HG03175 (cell line): ENCODE measurements around the gene CELSR3.

Source experiments
- ATAC-seq: cut with Tn5 transposase; IDR thresholded peaks from one replicate; pipeline ENCODE4 v1.9.1; 2021; ENCODE audit warnings: mild to moderate bottlenecking, moderate library complexity; ENCODE audit not compliant: unreplicated experiment

CELSR3 gene

DNA sequence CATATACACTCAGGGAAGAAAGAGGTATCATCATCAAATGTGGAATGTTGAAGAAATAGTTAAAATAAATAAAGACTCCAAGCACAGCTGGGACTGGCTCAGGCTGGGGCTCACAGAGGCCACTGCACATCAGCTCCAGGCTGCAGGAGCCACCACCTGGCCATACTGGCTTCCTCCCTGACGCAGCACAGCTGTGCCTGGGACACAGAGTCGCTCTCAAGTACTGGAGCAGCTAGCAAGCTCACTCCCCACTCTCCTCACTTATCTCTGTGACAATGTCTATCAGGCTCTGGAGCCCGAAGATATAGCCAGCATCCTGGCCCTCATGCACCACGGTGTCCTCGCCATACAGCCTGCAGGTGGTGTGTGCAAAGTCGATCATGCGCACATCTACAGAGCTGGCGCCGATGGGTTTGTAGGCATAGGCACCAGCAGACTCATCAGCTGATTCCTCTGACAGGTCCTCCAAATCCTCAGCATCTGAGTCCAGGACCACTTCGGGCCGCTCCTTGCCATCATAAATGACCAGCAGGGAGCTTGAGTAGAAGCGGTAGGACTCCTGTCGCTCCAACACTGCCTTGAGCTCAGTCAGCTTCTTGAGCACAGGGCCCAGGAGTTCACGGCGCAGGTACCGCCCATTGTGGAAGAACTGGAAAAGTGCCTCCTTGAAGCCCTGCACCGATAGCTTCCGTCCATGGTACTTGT is 25.5 kb upstream of the CELSR3 start:
- no peak for ATAC-seq

DNA sequence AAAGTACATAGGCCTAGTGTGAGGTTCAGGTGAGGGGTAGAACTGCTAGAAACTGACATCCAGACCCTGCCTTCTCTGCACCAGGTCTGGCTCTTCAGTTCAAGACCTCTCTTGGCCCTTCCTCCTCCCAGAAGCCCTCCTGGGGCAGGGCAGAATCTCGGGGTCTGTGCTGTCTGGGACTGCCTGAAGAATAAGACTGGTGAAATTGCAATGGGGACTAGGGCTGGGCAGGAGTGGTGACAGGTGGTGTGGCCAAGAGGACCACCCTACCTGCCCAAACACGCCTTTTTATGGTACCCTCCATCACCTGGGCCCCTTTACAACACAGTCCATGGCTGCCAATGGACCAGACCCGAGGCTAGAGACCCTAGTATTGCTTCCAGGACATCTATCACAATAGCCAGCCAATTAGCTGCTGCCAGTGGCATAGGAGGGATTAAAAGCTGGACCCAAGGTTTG is 24.6 kb upstream of the CELSR3 start:
- ATAC-seq: no peak

DNA sequence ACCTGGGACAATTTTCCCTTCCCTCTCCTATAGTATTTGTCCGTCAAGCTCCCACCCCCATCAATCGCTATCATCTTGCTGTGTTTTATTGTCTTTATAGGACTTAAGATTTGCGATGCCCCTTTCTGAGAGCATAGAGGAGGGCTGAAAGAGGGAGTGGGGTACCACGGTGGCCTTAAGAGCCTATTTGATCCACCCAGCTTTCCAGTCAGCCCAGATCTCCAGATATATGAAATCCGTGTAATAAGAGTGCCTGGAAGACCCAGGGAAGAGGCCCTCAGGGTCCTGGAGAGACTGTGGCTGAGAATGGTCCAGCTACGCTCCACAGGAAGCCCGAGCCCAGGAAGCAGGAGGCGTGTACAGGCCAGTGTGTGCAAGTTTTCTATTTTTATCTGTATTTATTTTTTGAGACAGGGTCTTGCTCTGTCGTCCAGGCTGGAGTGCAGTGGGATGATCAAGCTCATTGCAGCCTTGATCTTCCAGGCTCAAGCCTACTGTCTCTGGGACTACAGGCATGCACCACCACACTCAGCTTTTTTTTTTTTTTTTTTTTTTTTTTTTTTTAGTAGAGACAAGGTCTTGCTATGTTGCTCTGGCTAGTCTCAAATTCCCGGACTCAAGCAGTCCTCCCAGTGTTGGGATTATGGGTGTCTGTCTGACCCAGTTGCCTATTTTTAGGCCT is 24.0 kb upstream of the CELSR3 start:
- ATAC-seq: no peak

DNA sequence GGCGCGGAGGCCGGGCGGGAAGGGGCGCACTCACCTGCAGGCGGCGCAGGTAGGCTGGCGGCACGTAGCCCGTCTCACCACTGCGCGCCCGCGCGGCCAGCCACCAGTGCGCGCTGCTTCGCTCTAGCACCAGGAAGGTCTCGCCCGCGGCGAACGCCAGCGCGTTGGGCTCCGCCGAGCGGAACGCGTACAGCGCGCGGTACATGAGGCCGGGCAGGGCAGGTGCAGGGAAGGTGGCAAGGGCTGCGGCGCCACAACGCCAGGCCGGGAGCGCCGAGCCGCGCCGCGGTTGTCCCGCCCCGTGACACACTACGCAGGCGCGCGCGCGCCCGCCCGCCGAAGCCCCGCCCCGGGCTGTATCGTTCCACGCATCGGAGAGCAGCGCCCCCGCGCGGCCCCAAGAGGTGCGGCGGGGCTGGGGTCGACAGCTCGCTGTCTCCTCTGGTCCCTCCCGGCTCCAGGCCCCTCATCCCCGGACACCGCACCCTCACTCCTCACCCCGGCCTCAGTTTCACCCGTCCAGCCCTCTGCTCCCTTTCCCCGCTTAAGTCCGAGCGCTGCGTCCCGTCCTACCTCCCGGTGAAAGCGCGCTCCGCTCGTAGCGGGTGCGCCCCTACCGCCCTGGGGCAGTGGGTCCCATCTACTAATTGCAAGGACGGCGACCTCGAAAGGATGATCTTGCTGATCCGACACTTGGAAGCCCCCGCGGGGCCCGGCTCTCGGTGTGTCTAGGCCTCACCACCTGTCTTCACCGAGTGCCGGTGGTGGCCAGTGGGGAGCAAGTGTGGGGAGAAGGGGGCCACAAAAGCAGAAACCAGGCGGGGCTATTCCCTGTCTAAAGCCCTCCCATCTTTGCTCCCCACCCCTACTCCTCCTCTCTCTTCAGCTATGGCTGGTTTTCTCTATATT is 23.2 kb upstream of the CELSR3 start, which contains the start of gene NCKIPSD:
TSS of gene NCKIPSD (minus strand) at position 313 of the 909 bp plus-strand sequence. CDS start at position 205, 108 bp downstream.
- peak; percentile 82 for ATAC-seq

- no peak for ATAC-seq
Observed at GRCh38 chr3:48685293-48685602, 22.6 kb upstream of the CELSR3 start.

- ATAC-seq: no peak
Observed at GRCh38 chr3:48684480-48685143, 21.9 kb upstream of the CELSR3 start.

DNA sequence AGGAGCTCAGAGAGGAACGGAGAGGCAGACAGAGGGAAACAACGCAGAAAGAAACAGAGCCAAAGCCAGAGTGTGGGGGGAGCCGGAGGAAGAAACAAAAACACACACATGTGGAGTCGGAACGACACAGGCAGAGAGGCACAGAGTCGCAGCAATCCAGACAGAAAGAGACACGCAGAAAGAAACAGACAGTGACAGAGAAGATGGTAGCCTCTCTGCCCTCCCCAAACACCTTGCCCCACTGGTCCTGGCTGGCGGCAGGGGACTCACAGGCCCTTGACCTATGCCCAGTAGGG is 21.3 kb upstream of the CELSR3 start:
- no peak for ATAC-seq

DNA sequence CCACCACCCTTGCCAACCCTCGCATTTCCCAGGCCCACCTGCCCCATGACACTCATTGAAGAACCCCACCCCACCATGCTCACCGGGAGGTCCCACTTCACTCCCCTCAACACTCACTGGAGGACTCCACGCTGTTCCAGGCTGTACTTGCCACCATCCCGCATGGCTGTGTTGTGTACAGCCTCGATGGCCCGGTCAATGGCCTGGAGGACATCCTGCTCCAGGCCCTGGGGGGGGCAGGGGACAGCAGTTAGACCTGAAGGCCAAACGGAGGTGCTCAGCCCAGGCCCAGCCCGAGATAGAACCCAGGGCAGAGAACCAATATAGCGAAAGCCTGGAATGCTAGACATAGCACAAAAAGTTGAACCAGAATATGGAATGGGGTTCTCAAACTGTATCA is 20.1 kb upstream of the CELSR3 start:
- no peak for ATAC-seq

GRCh38 chr3:48681974-48682610 is 19.4 kb upstream of the CELSR3 start:
- ATAC-seq: no peak

GRCh38 chr3:48681541-48681880 is 18.8 kb upstream of the CELSR3 start:
- no peak for ATAC-seq

- ATAC-seq: no peak
Observed at GRCh38 chr3:48680811-48681540, 18.3 kb upstream of the CELSR3 start.

DNA sequence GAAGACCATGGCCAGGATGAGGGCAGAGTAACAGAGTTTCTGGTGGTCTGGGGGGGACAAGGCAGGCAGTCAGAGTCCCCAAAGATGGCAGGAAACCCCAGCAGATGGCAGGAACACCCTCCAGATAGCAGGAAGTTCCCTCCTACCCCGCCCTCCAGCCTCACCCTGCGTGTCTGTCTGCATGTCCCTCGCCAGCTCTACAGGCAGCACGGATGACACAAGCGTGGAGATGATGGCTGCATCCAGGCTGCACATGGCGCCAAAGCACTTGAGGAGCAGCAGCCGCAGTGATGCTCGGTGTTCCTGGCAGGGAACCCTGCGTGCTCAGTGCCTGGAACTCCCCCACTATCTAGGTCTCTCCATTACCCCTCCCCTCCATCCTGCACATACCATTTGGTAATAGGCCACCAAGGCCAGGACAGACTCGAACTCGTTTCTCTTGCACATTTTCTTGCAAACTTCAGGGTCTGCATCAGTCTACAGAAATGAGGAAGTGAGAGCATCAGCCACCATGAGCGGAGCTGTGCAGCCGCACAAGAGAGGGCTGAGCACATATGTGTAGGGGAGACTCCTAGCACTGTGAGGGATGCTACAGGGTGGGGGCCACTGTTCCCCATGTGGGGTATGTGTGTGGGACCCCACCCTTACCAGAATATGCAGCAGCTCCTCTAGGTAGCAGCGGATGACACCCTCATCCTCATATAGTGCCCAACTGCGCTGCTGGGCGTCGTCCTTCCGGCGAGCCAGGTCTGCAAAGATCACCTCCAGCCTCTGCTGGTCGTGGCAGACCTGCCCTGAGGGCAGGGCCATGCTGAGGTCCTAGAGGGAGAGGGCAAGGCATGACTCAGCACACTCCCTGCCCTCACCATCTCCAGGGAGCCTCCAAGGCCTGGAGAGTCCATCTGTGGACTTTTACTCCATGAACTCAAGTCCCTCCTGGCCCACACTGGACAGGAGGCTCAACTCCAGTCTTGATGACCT is 17.0 kb upstream of the CELSR3 start:
- no peak for ATAC-seq

- ATAC-seq: no peak
Observed at GRCh38 chr3:48678566-48679380, 16.1 kb upstream of the CELSR3 start.

DNA sequence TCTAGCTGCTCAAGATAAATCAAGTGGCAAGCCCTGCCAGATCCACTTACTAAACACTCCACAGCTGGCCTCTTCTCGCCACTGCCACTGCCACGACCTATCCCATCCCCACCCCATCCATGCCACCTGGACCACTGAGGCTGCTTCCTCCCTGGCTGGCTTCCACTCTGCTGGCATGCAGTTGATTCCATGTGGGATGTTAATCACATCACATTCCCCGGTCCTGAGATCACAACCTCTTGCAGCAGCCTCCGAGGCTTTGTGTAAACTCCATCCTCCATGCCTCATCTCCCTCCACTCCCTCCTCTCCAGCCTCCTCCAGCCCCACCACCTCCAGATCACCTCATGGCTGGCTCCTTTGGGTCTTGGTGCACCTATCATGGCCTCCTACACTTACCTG is 15.4 kb upstream of the CELSR3 start:
- no peak for ATAC-seq

- ATAC-seq: no peak
Observed at GRCh38 chr3:48674505-48674904, 11.8 kb upstream of the CELSR3 start.

DNA sequence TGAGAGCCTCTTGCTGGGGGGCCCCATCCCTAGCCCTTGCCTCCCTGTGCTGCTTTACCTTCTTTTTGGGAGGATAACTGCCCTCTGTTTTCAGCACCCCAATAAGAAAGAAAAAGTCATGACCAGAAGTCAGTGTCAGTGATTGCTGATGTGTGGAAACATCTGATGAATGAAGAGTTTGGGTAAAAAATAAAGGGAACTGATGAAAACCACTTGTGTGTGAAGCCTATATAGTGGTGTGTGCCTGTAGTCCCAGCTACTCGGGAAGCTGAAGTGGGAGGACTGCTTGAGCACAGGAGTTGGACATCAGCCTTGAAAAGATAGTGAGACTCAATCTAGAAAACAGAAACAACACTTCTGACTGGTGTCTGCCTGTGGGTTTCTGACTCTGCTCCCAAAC is 9.8 kb upstream of the CELSR3 start:
- ATAC-seq: no peak

GRCh38 chr3:48664929-48665328 is 2.2 kb upstream of the CELSR3 start:
- no peak for ATAC-seq

- no peak for ATAC-seq
Observed at GRCh38 chr3:48664313-48664644, 1.6 kb upstream of the CELSR3 start.
